ENCODE results near the gene NXN.

DNA sequence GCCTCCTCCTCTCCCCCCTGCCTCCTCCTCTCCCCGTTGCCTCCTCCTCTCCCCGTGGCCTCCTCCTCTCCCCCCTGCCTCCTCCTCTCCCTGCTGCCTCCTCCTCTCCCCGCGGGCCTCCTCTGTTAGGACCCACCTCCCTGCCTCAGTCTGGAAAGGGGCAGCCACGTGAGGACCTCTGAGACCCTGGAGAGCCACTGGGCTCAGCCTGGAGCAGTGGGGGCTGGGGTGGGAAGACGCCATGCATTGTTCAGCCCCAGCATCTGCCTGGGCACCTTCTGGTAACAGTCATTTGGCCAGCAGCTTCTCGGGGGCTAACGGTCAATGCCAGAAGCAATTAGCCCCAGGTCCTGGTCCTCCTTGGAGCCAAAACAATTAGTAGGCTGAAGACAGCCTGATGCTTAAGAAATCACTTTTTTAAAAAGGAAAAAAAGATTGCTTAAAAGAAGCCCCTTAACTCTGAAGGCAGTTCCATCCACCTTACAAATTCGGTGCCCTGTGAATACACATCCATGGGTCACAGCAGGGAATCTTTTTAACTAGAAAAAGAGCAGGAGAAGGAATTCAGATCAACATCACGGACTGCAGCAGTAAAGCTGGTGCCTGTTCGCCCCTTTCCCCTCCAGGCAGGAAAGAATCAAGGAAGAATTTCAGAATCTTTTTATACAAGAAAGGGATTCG lies 29.8 kb downstream of the NXN start:
- TF ChIP-seq POLR2A (IDR thresholded peaks at IDR 0.05) (no peak), CTCF (IDR thresholded peaks at IDR 0.05) (no peak), POLR2AphosphoS5 (IDR thresholded peaks at IDR 0.05; ENCODE audit: insufficient read depth in 1 of 2, low read depth in 1 of 2) (no peak)
